ENCODE data around the gene CCR2.
"Not testable (repeated sequence)": the region's sequence is repeated elsewhere in the genome, so short reads cannot be mapped to it uniquely, and the experiment has no call there.

DNA sequence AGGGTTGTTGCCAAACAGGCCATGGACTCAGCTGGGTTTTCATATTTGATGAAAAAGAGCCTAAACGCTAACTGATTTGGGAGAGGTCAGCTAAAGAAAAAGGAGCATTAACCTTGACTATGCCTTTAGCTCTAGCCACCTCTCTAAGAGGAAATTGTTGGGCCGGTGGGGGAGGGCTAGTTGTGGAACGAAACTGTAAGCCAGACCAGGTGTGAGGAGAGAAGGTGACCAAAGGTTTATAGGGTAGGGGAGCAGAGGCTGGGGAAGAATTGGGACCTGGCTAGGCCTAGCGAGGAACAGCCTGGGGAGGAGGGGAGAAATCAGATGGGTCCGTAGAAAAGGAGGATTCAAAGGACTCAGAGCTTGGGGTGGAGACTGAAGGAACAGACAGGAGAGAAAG is 37.6 kb downstream of the CCR2 start:
- TF ChIP-seq POLR2A, POLR2AphosphoS5 (IDR thresholded peaks at IDR 0.05): not testable (repeated sequence)
- TF ChIP-seq, protein P1, sequence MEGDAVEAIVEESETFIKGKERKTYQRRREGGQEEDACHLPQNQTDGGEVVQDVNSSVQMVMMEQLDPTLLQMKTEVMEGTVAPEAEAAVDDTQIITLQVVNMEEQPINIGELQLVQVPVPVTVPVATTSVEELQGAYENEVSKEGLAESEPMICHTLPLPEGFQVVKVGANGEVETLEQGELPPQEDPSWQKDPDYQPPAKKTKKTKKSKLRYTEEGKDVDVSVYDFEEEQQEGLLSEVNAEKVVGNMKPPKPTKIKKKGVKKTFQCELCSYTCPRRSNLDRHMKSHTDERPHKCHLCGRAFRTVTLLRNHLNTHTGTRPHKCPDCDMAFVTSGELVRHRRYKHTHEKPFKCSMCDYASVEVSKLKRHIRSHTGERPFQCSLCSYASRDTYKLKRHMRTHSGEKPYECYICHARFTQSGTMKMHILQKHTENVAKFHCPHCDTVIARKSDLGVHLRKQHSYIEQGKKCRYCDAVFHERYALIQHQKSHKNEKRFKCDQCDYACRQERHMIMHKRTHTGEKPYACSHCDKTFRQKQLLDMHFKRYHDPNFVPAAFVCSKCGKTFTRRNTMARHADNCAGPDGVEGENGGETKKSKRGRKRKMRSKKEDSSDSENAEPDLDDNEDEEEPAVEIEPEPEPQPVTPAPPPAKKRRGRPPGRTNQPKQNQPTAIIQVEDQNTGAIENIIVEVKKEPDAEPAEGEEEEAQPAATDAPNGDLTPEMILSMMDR (IDR thresholded peaks at IDR 0.05 in 8 of 11, conservative IDR thresholded peaks at IDR 0.05 in 3 of 11) = not testable (repeated sequence)
